22Rv1 (cell line): ENCODE results near the gene KCNQ5.

Source experiments
- H3K27ac ChIP-seq: fragments of 450-650 bp; 2 replicates; pipeline ENCODE4 v1.5.1; 2017
- CTCF ChIP-seq: fragments of 450-650 bp; IDR thresholded peaks from 2 replicates; pipeline ENCODE4 v1.5.1; 2017; ENCODE audit warnings: mild to moderate bottlenecking
- ZFX ChIP-seq: fragments of 450-650 bp; IDR thresholded peaks from 2 replicates; pipeline ENCODE4 v1.6.1; 2017; ENCODE audit warnings: antibody characterized with exemption, borderline replicate concordance

The KCNQ5 gene

GRCh38 chr6:72624557-72625160 is 2.8 kb downstream of the KCNQ5 start:
- TF ChIP-seq ZFX (no peak), CTCF (peak; percentile 82)
- H3K27ac ChIP-seq = no peak overlapping the region

GRCh38 chr6:72626126-72626525 is 4.3 kb downstream of the KCNQ5 start:
- TF ChIP-seq CTCF = no peak
- no peak for TF ChIP-seq ZFX
- no peak overlapping the region for H3K27ac ChIP-seq

- H3K27ac ChIP-seq = no peak overlapping the region
- TF ChIP-seq ZFX = no peak
- TF ChIP-seq CTCF = no peak
These were observed 5.7 kb downstream of the KCNQ5 start for GRCh38 chr6:72627539-72627938.

GRCh38 chr6:72631480-72631879 is 9.6 kb downstream of the KCNQ5 start:
- TF ChIP-seq CTCF = no peak
- TF ChIP-seq ZFX = no peak

GRCh38 chr6:72635636-72636035 is 13.8 kb downstream of the KCNQ5 start:
- no peak overlapping the region for H3K27ac ChIP-seq
- TF ChIP-seq CTCF = no peak
- no peak for TF ChIP-seq ZFX

More at GRCh38 chr6:72631480-72631879, 9.6 kb downstream of the KCNQ5 start:
- no peak overlapping the region for H3K27ac ChIP-seq

GRCh38 chr6:72636215-72636614 is 14.4 kb downstream of the KCNQ5 start:
- TF ChIP-seq ZFX (no peak), CTCF (no peak)
- H3K27ac ChIP-seq = no peak overlapping the region

- no peak for TF ChIP-seq CTCF
- no peak for TF ChIP-seq ZFX
- H3K27ac ChIP-seq = no peak overlapping the region
These were observed 14.9 kb downstream of the KCNQ5 start for GRCh38 chr6:72636786-72637185.
